Effector memory CD4-positive, alpha-beta T cell (primary cell): ENCODE data around the gene LY6G5B.

Experiments
- DNase-seq, 3 donors: peaks; one replicate each; pipeline ENCODE4 v3.0.0-alpha.2; 2020
- H3K27ac ChIP-seq: 2 replicates; pipeline ENCODE4 v1.7.0; 2013; ENCODE audit warnings: mild to moderate bottlenecking, low read length, moderate library complexity; ENCODE audit not compliant: insufficient read depth, poor library complexity, severe bottlenecking
- H3K27me3 ChIP-seq: replicated peaks from 2 replicates; pipeline ENCODE4 v1.7.0; 2013; ENCODE audit warnings: mild to moderate bottlenecking, low read length; ENCODE audit not compliant: insufficient read depth, control insufficient read depth, poor library complexity, severe bottlenecking
- H3K36me3 ChIP-seq: 2 replicates; pipeline ENCODE4 v1.7.0; 2013; ENCODE audit warnings: mild to moderate bottlenecking, low read length, moderate library complexity; ENCODE audit not compliant: control insufficient read depth, insufficient read depth
- H3K4me1 ChIP-seq: 2 replicates; pipeline ENCODE4 v1.7.0; 2013; ENCODE audit warnings: low read length, mild to moderate bottlenecking; ENCODE audit not compliant: control insufficient read depth, insufficient read depth, poor library complexity, severe bottlenecking
- H3K4me3 ChIP-seq: 2 replicates; pipeline ENCODE4 v1.7.0; 2013; ENCODE audit warnings: low read length, low read depth, mild to moderate bottlenecking; ENCODE audit not compliant: insufficient read depth, poor library complexity, severe bottlenecking
- H3K9me3 ChIP-seq: 2 replicates; pipeline ENCODE4 v1.7.0; 2013; ENCODE audit warnings: mild to moderate bottlenecking, low read length, moderate library complexity; ENCODE audit not compliant: control insufficient read depth

LY6G5B gene

DNA sequence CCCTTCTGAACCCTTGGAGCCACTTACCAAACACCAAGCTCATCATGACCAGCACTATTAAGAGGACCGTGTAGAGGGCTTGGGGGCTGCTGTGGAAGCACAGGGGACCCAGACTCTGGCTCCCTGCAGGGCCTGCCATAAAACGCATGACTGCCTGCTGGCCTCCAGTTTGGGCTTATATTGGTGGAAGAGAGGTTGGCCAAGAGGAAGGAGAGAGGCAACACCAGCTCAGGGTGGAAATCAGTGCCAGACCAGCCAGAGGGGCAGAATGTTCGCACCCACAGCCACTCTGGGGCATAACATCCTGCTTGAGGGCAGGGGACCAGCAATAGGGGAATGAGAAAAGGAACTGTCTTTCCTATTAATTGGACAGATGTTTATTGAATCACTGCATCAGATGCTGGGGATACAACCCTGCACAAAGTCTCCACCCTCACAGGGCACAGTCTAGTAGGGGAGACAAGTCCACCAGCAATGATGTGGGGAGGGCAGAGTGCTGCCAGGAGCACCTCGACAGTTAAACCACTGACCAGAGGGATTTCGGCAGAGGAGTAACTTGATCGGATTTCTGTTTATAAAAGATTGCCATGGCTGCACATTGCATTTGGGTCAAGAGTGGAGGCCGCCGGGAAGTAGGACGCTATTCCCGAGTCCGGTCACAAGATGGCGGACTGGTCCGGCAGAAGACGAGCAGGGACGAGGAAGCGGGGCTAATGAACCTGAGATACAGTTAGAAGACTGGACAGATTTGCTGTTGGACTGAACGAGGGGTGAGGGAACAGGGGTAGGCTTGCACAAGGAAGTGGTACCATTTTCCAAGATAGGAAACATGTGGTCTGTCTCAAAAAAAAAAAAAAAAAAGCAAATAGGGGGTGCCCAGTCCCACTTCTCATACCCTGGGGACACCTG lies 10.7 kb downstream of the LY6G5B start, which contains the start of gene LY6G5C:
LY6G5C (minus strand) TSS at position 842 of the 909 bp plus-strand sequence; CDS start at position 148, 694 bp downstream.
- Histone ChIP-seq H3K9me3 (no peaks in the 10 kb centered on the region), H3K27me3 (no peaks in the 10 kb centered on the region), H3K4me1 (peaks cover 10% of the 10 kb centered on the region), H3K4me3 (peak within 1 kb of the TSS; percentile 77), H3K27ac (peak within 1 kb of the TSS; percentile 63), H3K36me3 (no peaks in the 10 kb centered on the region)
- peak; percentile 35 to 48 (median 43) for DNase-seq

DNA sequence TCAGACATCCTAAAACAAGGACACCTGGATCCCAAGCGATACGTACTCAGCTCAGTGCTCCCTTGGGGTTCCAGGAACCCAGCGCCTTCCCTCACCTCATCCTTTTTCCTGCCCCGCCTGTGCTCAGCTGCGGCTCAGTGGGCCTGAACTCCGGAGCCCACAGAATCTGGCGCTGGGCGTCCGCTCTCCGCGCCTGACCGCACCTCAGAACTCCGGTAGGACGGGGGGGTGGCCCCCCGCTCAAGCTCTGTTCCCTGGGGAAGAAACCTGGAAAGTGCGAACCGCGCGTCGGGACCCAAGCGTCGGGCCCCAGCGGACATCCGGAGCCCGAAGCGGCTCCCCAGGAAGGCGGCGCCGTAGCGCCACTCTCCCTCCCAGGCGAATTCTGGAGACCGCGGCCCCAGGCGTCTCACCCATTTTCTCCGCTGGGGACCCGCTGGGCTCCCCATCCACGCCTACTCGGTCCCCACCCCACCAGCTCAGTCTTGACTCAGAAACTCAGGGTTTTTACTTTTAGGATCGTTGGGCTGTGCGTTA lies 11.4 kb downstream of the LY6G5B start:
- peak overlapping the region; percentile 77 for H3K4me3 ChIP-seq
- H3K27me3 ChIP-seq, result no peaks in the 10 kb centered on the region
- H3K9me3 ChIP-seq, result no peaks in the 10 kb centered on the region
- peaks cover 10% of the 10 kb centered on the region for H3K4me1 ChIP-seq
- H3K36me3 ChIP-seq, result peaks cover 5% of the 10 kb centered on the region
- peak in 2 of 3 donors; percentile 19 to 27 for DNase-seq
- H3K27ac ChIP-seq, result peak overlapping the region; percentile 63

DNA sequence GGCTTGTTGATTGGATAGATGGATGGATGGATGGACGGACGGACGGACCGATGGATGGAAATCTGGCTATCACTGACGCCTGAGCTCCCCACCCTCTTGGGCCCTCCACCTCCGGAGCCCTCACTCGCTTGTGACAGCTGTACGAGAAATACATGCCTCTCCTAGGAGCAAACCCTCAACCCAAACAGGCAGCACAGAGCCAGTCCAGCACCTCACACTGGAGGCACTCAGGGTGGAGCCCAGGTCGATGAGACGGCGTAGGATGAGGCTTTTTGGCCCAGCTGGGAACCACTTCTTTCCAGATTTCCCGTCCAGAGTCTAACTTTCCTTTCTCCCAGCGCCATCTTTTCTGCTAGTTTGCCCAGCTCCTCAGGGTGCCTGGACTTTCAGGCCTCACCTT lies 13.8 kb downstream of the LY6G5B start:
- Histone ChIP-seq H3K4me1 (peaks cover 10% of the 10 kb centered on the region), H3K4me3 (no peak overlapping the region), H3K9me3 (no peaks in the 10 kb centered on the region), H3K27me3 (no peaks in the 10 kb centered on the region), H3K27ac (no peak overlapping the region), H3K36me3 (peaks cover 28% of the 10 kb centered on the region)
- no peak for DNase-seq

DNA sequence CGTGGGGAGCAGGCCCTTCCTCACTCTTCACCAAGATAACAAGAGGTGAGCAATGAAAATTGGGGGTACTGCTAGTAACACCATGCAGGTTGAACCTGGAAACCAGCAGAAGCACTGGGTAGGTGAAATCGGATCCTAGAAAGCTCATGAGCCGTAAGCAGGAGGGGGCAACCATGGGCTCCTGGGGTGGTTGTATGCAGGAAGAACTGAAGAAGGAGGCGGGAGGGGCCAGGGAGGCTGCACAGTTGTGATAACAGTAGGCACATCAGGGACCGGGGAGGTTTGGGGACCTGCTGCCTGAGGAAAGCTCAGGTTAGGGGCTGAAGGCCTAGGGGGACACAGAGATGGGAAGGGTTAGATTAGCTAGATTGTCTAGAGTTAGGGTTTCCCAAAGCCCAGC lies 16.7 kb downstream of the LY6G5B start:
- Histone ChIP-seq H3K9me3 (no peaks in the 10 kb centered on the region), H3K27me3 (no peaks in the 10 kb centered on the region), H3K27ac (no peak overlapping the region), H3K4me1 (peaks cover 3% of the 10 kb centered on the region), H3K4me3 (no peak overlapping the region), H3K36me3 (peaks cover 57% of the 10 kb centered on the region)
- DNase-seq, result no peak

DNA sequence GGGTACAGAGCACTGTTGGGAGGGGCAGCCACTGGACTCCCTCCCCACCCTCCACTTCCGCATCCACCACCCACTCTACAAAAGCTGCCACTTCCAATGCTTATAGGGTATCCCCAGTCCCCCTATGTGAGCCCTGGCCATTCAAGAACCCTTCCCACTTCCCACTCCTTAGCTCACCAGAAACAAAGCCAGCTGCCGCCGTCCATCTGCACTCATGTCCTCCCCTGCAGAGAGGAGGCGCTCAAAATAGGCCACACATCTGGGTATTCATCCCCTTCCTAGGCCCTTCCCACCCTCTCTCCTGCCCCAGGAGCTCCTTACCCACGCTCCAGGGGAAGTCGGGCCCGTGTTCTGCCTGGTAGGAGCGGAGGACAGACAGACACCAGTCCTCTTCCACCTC lies 17.5 kb downstream of the LY6G5B start:
- Histone ChIP-seq H3K9me3 (no peaks in the 10 kb centered on the region), H3K27me3 (no peaks in the 10 kb centered on the region), H3K4me1 (no peaks in the 10 kb centered on the region), H3K4me3 (no peak overlapping the region), H3K36me3 (peaks cover 60% of the 10 kb centered on the region), H3K27ac (no peak overlapping the region)
- no peak for DNase-seq

DNA sequence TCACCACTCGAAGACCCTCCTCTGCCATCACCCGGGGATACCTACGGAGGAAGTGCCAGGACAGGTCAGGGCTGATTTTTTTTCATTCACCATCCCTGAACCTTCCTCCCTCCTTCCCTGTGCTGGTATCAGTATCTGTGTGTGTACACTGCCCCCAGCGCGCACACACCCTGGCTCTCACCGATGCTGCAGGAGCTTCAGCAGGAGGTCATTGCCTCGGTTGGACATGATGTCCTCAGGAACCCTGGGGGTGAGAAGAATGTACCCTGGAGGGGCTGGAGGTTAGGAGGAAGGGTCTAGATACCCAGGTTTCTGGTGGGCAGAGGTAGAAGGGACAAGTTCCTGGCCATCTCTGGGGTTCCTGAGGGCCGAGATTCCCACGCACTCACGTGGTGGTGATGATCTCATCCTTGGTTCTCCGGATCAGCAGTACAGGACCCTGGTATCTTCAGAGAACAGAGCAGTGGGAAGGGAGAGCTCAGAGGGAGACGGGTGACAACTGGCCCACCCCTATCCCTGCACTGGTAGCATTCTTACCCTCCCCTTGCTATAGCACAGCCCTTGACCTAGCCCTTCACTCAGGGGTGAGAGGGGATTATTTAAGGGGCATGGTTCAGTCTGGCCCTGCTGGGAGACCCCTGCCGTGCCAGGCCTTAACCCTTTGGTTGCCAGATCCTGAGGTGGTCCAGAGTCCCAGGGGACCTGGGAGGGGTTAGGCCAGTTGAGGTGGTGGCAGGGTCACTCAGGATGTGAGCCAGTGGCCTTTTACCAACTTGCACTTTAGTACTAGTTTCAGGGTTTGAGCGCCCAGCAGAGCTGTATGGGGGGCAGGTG lies 18.3 kb downstream of the LY6G5B start:
- peaks cover 65% of the 10 kb centered on the region for H3K36me3 ChIP-seq
- H3K4me3 ChIP-seq, result no peak overlapping the region
- no peaks in the 10 kb centered on the region for H3K4me1 ChIP-seq

DNA sequence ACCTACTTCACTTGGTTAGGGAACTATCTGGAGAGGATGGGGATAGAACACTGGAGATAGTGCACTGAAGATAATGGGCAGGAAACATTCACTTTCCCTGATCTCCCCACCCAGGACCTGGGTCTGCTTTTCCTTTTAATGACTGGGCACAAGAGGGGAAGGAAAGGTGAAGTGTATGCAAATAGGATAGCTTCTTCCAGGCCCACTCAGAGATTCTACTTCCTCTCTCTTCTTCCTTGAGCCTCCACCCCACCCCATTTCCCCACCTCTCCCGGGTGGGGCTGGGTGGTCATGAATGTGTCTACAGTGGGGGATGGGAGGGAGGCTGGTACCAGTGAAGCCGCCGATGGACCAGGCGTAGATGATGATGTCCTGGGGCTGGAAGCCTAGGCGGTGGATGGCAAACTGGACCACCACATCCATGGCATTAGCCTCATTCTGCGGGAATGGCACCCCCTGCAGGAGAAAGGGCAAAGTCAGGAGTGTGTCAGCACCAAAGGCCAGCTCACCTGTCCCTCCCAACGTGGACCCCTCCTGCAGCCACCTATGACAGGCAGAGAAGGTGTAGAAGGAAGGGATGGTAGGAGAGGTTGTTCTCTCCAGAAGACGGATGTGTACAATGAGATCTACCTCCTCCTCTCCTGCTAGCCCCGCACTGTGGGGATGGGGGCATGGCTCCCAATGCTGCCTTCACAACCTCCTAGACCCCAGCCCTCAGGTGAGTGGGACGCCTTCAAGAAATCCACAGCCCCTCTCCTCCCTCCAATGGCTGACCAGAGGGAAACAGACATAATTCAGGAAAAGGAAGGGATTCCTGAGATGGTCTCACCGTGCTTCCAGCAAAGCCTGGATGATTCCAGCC lies 19.7 kb downstream of the LY6G5B start:
- peaks cover 76% of the 10 kb centered on the region for H3K36me3 ChIP-seq
- H3K27me3 ChIP-seq, result no peaks in the 10 kb centered on the region
- no peak for DNase-seq
- no peak overlapping the region for H3K4me3 ChIP-seq
- H3K27ac ChIP-seq, result no peak overlapping the region
- no peaks in the 10 kb centered on the region for H3K4me1 ChIP-seq
- H3K9me3 ChIP-seq, result no peaks in the 10 kb centered on the region

More for the DNA sequence above, 18.3 kb downstream of the LY6G5B start:
- no peak for DNase-seq
- H3K27me3 ChIP-seq, result no peaks in the 10 kb centered on the region
- no peak overlapping the region for H3K27ac ChIP-seq
- no peaks in the 10 kb centered on the region for H3K9me3 ChIP-seq

DNA sequence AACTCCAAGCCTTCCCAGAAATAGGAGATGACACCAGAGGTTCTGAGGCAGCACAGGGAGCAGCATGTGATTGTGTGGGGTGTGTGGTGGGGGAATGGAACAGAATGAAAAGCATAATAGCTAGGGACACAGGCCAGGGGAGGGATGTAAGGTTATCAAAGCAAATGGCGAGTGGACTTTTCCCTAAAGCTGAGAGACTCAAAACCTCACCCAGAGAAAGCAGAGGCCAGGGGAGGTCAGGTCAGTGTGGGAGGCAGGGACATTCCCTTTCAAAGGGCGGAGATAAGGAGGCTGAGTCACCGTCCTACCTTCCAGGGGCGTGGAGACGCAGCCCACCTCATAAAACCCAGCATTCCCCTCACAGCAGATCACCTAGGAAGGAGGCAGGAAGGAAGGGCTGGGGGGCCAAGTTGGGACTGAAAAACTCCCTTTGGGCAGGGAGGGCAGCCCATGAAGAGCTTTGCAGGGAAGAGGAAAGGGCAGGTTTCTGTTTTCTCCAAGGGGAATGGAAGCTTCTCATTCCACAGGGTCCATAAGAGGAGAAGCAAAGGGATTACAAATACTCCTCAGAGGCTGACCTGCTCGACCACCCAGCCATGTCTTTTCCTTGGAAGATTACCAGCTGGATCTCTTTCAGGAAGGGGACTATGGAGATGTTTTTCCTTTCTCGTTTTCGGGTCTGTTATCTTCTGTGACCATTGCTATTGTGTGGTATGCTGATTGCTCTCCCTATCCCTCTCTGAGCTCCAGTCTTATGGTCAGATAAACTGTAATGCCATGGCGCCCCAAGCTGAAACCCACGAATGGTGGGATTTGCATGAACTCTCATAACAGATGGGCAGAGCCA lies 20.7 kb downstream of the LY6G5B start:
- Histone ChIP-seq H3K36me3 (peaks cover 84% of the 10 kb centered on the region), H3K4me1 (no peaks in the 10 kb centered on the region), H3K9me3 (no peaks in the 10 kb centered on the region), H3K27ac (no peak overlapping the region), H3K4me3 (no peak overlapping the region), H3K27me3 (no peaks in the 10 kb centered on the region)
- no peak for DNase-seq

DNA sequence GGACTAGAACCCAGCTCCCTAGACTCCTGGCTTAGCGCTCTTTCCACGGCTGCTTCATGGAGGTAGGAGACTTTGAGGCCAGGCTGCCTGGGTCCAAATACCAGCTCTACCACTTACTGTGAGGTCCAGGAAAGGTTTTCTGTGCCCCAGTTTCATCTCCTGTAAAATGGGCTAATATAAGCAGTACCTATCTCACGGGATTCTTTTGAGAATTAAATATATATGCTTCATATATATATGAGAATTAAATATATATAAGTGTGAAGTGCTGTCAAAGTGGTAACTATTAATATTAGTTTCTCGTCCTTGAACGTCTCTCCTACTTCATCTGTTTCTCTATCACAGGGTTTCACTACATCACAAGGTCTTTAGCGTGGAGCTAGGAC lies 21.3 kb downstream of the LY6G5B start:
- no peak for DNase-seq
- H3K27me3 ChIP-seq, result no peaks in the 10 kb centered on the region
- peaks cover 82% of the 10 kb centered on the region for H3K36me3 ChIP-seq
- H3K4me1 ChIP-seq, result no peaks in the 10 kb centered on the region
- no peak overlapping the region for H3K4me3 ChIP-seq
- no peaks in the 10 kb centered on the region for H3K9me3 ChIP-seq
- no peak overlapping the region for H3K27ac ChIP-seq
